Keratinocyte (primary cell): ENCODE measurements around the gene GPR34.

ENCODE experiments used
- CTCF ChIP-seq, 3 experiments: IDR thresholded peaks in 1 of 3; conservative IDR thresholded peaks in 1 of 3; optimal IDR thresholded peaks in 1 of 3; 2 replicates in 2 of 3; 3 replicates in 1 of 3; pipeline versions ENCODE3 to v1.5.1; 2011; ENCODE audit warnings: low read length in 3 of 3, mild to moderate bottlenecking in 3 of 3, moderate library complexity in 2 of 3, control low read depth in 1 of 3, inconsistent platforms in 1 of 3; ENCODE audit not compliant: insufficient read depth in 2 of 3; ENCODE audit errors: extremely low read depth in 1 of 3
- EZH2 ChIP-seq: IDR thresholded peaks from one replicate; pipeline ENCODE4 v1.6.1; 2012; ENCODE audit warnings: inconsistent platforms, mild to moderate bottlenecking, low read length, moderate library complexity

- TF ChIP-seq EZH2 (no peak), CTCF (optimal IDR thresholded peaks at IDR 0.05 in 1 of 3, IDR thresholded peaks at IDR 0.05 in 1 of 3, conservative IDR thresholded peaks at IDR 0.05 in 1 of 3; ENCODE audit: extremely low read depth in 1 of 3, insufficient read depth in 2 of 3, low read length in 3 of 3) (no peak)
Measured at GRCh38 chrX:41733939-41734338, 45.2 kb downstream of the GPR34 start.
